HG03432 (cell line): ENCODE results near the gene RAB17.
"Not testable (repeated sequence)": the region's sequence is repeated elsewhere in the genome, so short reads cannot be mapped to it uniquely, and the experiment has no call there.

Source experiments
- ATAC-seq: cut with Tn5 transposase; IDR thresholded peaks from one replicate; pipeline ENCODE4 v1.9.1; 2021; ENCODE audit warnings: mild to moderate bottlenecking, moderate library complexity; ENCODE audit not compliant: unreplicated experiment

Gene RAB17

GRCh38 chr2:237625216-237625705, 34.7 kb upstream of the RAB17 start:
- ATAC-seq: no peak

- no peak for ATAC-seq
Measured at GRCh38 chr2:237624565-237624964, 34.0 kb upstream of the RAB17 start.

- ATAC-seq: no peak
Measured at GRCh38 chr2:237623428-237624403, 33.2 kb upstream of the RAB17 start.

- ATAC-seq: no peak
Measured at GRCh38 chr2:237618449-237618848, 27.9 kb upstream of the RAB17 start.

GRCh38 chr2:237617587-237617982, 27.1 kb upstream of the RAB17 start:
- ATAC-seq: no peak

GRCh38 chr2:237616734-237617586, 26.4 kb upstream of the RAB17 start:
- no peak for ATAC-seq

GRCh38 chr2:237616373-237616733, 25.8 kb upstream of the RAB17 start:
- ATAC-seq: no peak

GRCh38 chr2:237615631-237616249, 25.2 kb upstream of the RAB17 start:
- no peak for ATAC-seq

- no peak for ATAC-seq
Measured at GRCh38 chr2:237614151-237614720, 23.7 kb upstream of the RAB17 start.

GRCh38 chr2:237613679-237614078, 23.1 kb upstream of the RAB17 start:
- no peak for ATAC-seq

- no peak for ATAC-seq
Measured at GRCh38 chr2:237612527-237613357, 22.2 kb upstream of the RAB17 start.

GRCh38 chr2:237606522-237606921, 16.0 kb upstream of the RAB17 start:
- not testable (repeated sequence) for ATAC-seq

- ATAC-seq: no peak
Measured at GRCh38 chr2:237604960-237605359, 14.4 kb upstream of the RAB17 start.

- no peak for ATAC-seq
Measured at GRCh38 chr2:237604391-237604790, 13.9 kb upstream of the RAB17 start.

- peak; percentile 78 for ATAC-seq
Measured at GRCh38 chr2:237603718-237604362, 13.3 kb upstream of the RAB17 start.

- no peak for ATAC-seq
Measured at GRCh38 chr2:237603049-237603717, 12.6 kb upstream of the RAB17 start.

GRCh38 chr2:237602409-237602808, 11.9 kb upstream of the RAB17 start:
- ATAC-seq: no peak

GRCh38 chr2:237601453-237602116, 11.1 kb upstream of the RAB17 start:
- ATAC-seq: no peak
